Raji (cell line): ENCODE measurements around the gene SENP1.

Experiments used
- POLR2A ChIP-seq: IDR thresholded peaks from 2 replicates; pipeline ENCODE4 v1.6.1; 2011; ENCODE audit warnings: low read depth, low read length, control low read depth; ENCODE audit not compliant: insufficient read depth

Gene SENP1

GRCh38 chr12:48005750-48006021 is 100.2 kb downstream of the SENP1 start:
- TF ChIP-seq POLR2A: no peak

- no peak for TF ChIP-seq POLR2A
These were observed 100.7 kb downstream of the SENP1 start for GRCh38 chr12:48005001-48005749.

GRCh38 chr12:48004053-48004941 is 101.6 kb downstream of the SENP1 start, which contains the start of gene COL2A1:
COL2A1 (minus strand) TSS chr12:48004476; CDS start chr12:48004321, 155 bp downstream.
- no peak for TF ChIP-seq POLR2A

- no peak for TF ChIP-seq POLR2A
These were observed 102.4 kb downstream of the SENP1 start for GRCh38 chr12:48003226-48004052.

- TF ChIP-seq POLR2A: no peak
These were observed 103.1 kb downstream of the SENP1 start for GRCh38 chr12:48002773-48003218.

- TF ChIP-seq POLR2A: no peak
These were observed 103.5 kb downstream of the SENP1 start for GRCh38 chr12:48002414-48002730.

GRCh38 chr12:48001505-48002413 is 104.1 kb downstream of the SENP1 start:
- TF ChIP-seq POLR2A: no peak

- TF ChIP-seq POLR2A: no peak
These were observed 104.9 kb downstream of the SENP1 start for GRCh38 chr12:48000878-48001504.

- TF ChIP-seq POLR2A: no peak
These were observed 106.1 kb downstream of the SENP1 start for GRCh38 chr12:47999816-48000215.

GRCh38 chr12:47997321-47997720 is 108.6 kb downstream of the SENP1 start:
- no peak for TF ChIP-seq POLR2A

GRCh38 chr12:47995981-47996401 is 109.9 kb downstream of the SENP1 start:
- no peak for TF ChIP-seq POLR2A

- no peak for TF ChIP-seq POLR2A
These were observed 112.4 kb downstream of the SENP1 start for GRCh38 chr12:47993491-47993890.
